SK-N-MC (cell line): ENCODE measurements around the gene SOBP.

ENCODE experiments used
- EZH2 ChIP-seq: fragments of 200-600 bp; sonication (generic); IDR thresholded peaks from one replicate; pipeline ENCODE4 v1.6.1; 2017; ENCODE audit warnings: antibody characterized with exemption
- FOXP2 ChIP-seq: optimal IDR thresholded peaks from 2 replicates; pipeline ENCODE3; 2011; ENCODE audit warnings: mild to moderate bottlenecking, moderate library complexity; ENCODE audit not compliant: insufficient read depth; ENCODE audit errors: extremely low read length, control extremely low read depth
- POLR2AphosphoS5 ChIP-seq: IDR thresholded peaks from 2 replicates; pipeline ENCODE4 v1.6.1; 2012; ENCODE audit warnings: mild to moderate bottlenecking, low read depth, low read length, borderline replicate concordance

- no peak for TF ChIP-seq EZH2
- TF ChIP-seq POLR2AphosphoS5 = no peak
- TF ChIP-seq FOXP2 = no peak
Measured at GRCh38 chr6:107517274-107517673, 27.4 kb downstream of the SOBP start.
